Activated CD4-positive, alpha-beta T cell treated with anti-CD3 and anti-CD28 coated beads for 36 hours (primary cell): Measurements from ENCODE around the gene CXXC1. TPM values are rescaled to one million over a fixed set of nuclear protein-coding genes. Genes with fewer than 3 reads are reported as not detected.

Experiments used
- ATAC-seq: fragments of 200-7000 bp; cut with Tn5 transposase; one replicate; pipeline ENCODE4 v1.10.0; 2021; ENCODE audit warnings: mild to moderate bottlenecking, moderate library complexity
- CTCF ChIA-PET: fragments of 350-600 bp; sonication (Branson Sonifier 250); formaldehyde crosslinking; loops from one replicate; lab custom pipeline; 2021; ENCODE audit warnings: antibody characterized with exemption; lab: Charles Lee
- POLR2A ChIA-PET: fragments of 350-600 bp; sonication (Branson Sonifier 250); formaldehyde crosslinking; loops from one replicate; lab custom pipeline; 2021; ENCODE audit warnings: antibody characterized with exemption, inconsistent platforms; lab: Charles Lee
- DNase-seq: peaks from one replicate; pipeline ENCODE4 v3.0.0-alpha.2; 2020
- H3K27ac Mint-ChIP-seq: one replicate; pipeline ENCODE4 v1.8.0; 2021; ENCODE audit warnings: mixed read lengths
- H3K27me3 Mint-ChIP-seq: one replicate; pipeline ENCODE4 v1.8.0; 2021; ENCODE audit warnings: mixed read lengths
- H3K36me3 Mint-ChIP-seq: one replicate; pipeline ENCODE4 v1.8.0; 2021; ENCODE audit warnings: low read depth, mixed read lengths
- H3K4me1 Mint-ChIP-seq: one replicate; pipeline ENCODE4 v1.8.0; 2021; ENCODE audit warnings: mixed read lengths
- H3K4me3 Mint-ChIP-seq: one replicate; pipeline ENCODE4 v1.8.0; 2021; ENCODE audit warnings: mild to moderate bottlenecking, moderate library complexity, mixed read lengths
- H3K9me3 Mint-ChIP-seq: one replicate; pipeline ENCODE4 v1.8.0; 2021; ENCODE audit warnings: low read depth, mixed read lengths
- intact Hi-C, 2 experiments: fragments of 100-400 bp; cut with DNase I in 1 of 2; cut with micrococcal nuclease in 1 of 2; formaldehyde crosslinking; loops; one replicate each; pipeline versions ENCODE4 v1.14.2 to v1.15.1; 2022 to 2024; cut with DNase I, micrococcal nuclease
- total RNA-seq, 2 experiments: library from RNA; stranded (reverse); gene quantifications; one replicate each; pipeline ENCODE4 v1.2.3, GENCODE V29; 2021

CXXC1 gene
- total RNA-seq: 10 to 100 TPM; 68.6 to 80.0 TPM

- peaks cover 41% of the 10 kb centered on the region for H3K36me3 Mint-ChIP-seq
- intact Hi-C loops: loop anchor here (1.0 to 10.0 kb wide), 13 partner anchors 11 to 1333 kb away; partner anchors contain the start of genes ACAA2 (in 2 of the 2), CFAP53 (in 2 of the 2), RPL17 (in 2 of the 2) and DYM (in 1 of the 2)
- no peaks in the 10 kb centered on the region for H3K27me3 Mint-ChIP-seq
- peak within 1 kb of the TSS; percentile 92 for H3K4me3 Mint-ChIP-seq
- ATAC-seq: peak; percentile 92
- peaks cover 26% of the 10 kb centered on the region for H3K4me1 Mint-ChIP-seq
- ChIA-PET CTCF (interaction anchor here (1.3 kb wide), 1 partner anchor 13 kb away, joined by 3 read pairs; no protein-coding TSS in a partner anchor), POLR2A (no interaction called here)
- peak within 1 kb of the TSS; percentile 97 for H3K27ac Mint-ChIP-seq
- peak; percentile 98 for DNase-seq
- H3K9me3 Mint-ChIP-seq: no peaks in the 10 kb centered on the region
Observed at GRCh38 chr18:50287441-50288347, at the start of gene CXXC1. Gene CXXC1, minus strand, starts transcription at chr18:50287692. Its CDS starts 103 bp downstream, at chr18:50287589.

GRCh38 chr18:50334546-50335152, 47.2 kb upstream of the CXXC1 start:
- H3K4me1 Mint-ChIP-seq: no peaks in the 10 kb centered on the region
- ChIA-PET CTCF (no interaction called here), POLR2A (no interaction called here)
- peaks cover 4% of the 10 kb centered on the region for H3K27me3 Mint-ChIP-seq
- no peak overlapping the region for H3K4me3 Mint-ChIP-seq
- H3K36me3 Mint-ChIP-seq: no peaks in the 10 kb centered on the region
- ATAC-seq: no peak
- no peak for DNase-seq
- intact Hi-C loops: loop anchor here in 1 of 2 experiments (5.0 kb wide), 1 partner anchor 447 kb away; no protein-coding TSS in a partner anchor
- H3K9me3 Mint-ChIP-seq: no peaks in the 10 kb centered on the region
- no peak overlapping the region for H3K27ac Mint-ChIP-seq

- no peak overlapping the region for H3K27ac Mint-ChIP-seq
- ChIA-PET POLR2A (interaction anchor here (0.7 kb wide), 1 partner anchor 817 kb away, joined by 3 read pairs; no protein-coding TSS in a partner anchor), CTCF (interaction anchor here (0.6 kb wide), 2 partner anchors 25 to 1567 kb away, joined by 3 read pairs; no protein-coding TSS in a partner anchor)
- H3K36me3 Mint-ChIP-seq: no peaks in the 10 kb centered on the region
- H3K9me3 Mint-ChIP-seq: no peaks in the 10 kb centered on the region
- H3K4me3 Mint-ChIP-seq: no peak overlapping the region
- ATAC-seq: no peak
- peaks cover 8% of the 10 kb centered on the region for H3K27me3 Mint-ChIP-seq
- no peak for DNase-seq
- H3K4me1 Mint-ChIP-seq: no peaks in the 10 kb centered on the region
- intact Hi-C loops: no loop called here
Observed at GRCh38 chr18:50331691-50332090, 44.2 kb upstream of the CXXC1 start.

DNA sequence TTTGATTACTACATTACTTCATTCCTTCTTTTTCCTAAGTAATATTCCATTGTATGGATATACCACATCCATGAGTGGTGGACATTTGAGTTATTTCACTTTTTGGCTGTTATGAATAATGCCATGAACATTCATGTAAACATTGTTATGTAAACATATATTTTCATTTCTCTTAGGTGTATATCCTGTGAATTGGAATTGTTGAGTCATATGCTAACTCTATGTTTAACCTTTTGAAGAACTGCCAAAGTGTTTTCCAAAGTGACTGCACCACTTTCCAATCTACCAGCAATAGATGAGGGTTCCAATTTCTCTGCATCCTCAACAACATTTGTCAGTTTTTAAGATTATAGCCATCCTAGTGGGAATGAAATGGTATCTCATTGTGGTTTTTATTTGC, 42.7 kb upstream of the CXXC1 start:
- ChIA-PET POLR2A (no interaction called here), CTCF (no interaction called here)
- no peaks in the 10 kb centered on the region for H3K9me3 Mint-ChIP-seq
- peaks cover 10% of the 10 kb centered on the region for H3K27me3 Mint-ChIP-seq
- H3K36me3 Mint-ChIP-seq: no peaks in the 10 kb centered on the region
- no peak for DNase-seq
- no peak overlapping the region for H3K27ac Mint-ChIP-seq
- H3K4me3 Mint-ChIP-seq: no peak overlapping the region
- ATAC-seq: no peak
- intact Hi-C loops: no loop called here
- no peaks in the 10 kb centered on the region for H3K4me1 Mint-ChIP-seq

DNA sequence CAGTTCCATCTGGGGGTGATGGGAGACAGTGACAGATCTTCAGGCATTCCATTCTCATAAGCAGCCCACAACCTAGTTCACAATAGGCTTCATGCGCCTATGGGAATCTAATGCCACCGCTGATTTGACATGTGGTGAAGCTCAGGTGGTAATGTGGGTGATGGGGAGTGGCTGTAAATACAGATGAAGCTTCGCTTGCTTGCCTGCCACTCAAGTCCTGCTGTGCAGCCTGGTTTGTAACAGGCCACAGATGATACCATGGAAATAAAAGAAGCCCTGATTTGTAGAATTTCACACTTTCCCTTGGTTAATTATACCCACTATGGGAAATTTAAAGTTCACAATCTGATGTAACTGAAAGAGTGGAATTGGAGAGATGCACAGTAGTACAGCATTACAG, 40.5 kb upstream of the CXXC1 start:
- no peak for ATAC-seq
- peaks cover 10% of the 10 kb centered on the region for H3K27me3 Mint-ChIP-seq
- H3K9me3 Mint-ChIP-seq: no peaks in the 10 kb centered on the region
- no peaks in the 10 kb centered on the region for H3K36me3 Mint-ChIP-seq
- DNase-seq: no peak
- ChIA-PET POLR2A (no interaction called here), CTCF (no interaction called here)
- H3K4me1 Mint-ChIP-seq: no peaks in the 10 kb centered on the region
- intact Hi-C loops: no loop called here
- no peak overlapping the region for H3K27ac Mint-ChIP-seq
- no peak overlapping the region for H3K4me3 Mint-ChIP-seq

GRCh38 chr18:50320719-50321118, 33.2 kb upstream of the CXXC1 start:
- DNase-seq (no peak), ATAC-seq (peak; percentile 42)
- no peaks in the 10 kb centered on the region for H3K36me3 Mint-ChIP-seq
- H3K27ac Mint-ChIP-seq: no peak overlapping the region
- peaks cover 2% of the 10 kb centered on the region for H3K4me1 Mint-ChIP-seq
- peaks cover 3% of the 10 kb centered on the region for H3K27me3 Mint-ChIP-seq
- intact Hi-C loops: no loop called here
- no peak overlapping the region for H3K4me3 Mint-ChIP-seq
- POLR2A ChIA-PET: no interaction called here
- no peaks in the 10 kb centered on the region for H3K9me3 Mint-ChIP-seq
- CTCF ChIA-PET: interaction anchor here (0.6 kb wide), 2 partner anchors 214 to 346 kb away, joined by 3 to 4 read pairs; no protein-coding TSS in a partner anchor

DNA sequence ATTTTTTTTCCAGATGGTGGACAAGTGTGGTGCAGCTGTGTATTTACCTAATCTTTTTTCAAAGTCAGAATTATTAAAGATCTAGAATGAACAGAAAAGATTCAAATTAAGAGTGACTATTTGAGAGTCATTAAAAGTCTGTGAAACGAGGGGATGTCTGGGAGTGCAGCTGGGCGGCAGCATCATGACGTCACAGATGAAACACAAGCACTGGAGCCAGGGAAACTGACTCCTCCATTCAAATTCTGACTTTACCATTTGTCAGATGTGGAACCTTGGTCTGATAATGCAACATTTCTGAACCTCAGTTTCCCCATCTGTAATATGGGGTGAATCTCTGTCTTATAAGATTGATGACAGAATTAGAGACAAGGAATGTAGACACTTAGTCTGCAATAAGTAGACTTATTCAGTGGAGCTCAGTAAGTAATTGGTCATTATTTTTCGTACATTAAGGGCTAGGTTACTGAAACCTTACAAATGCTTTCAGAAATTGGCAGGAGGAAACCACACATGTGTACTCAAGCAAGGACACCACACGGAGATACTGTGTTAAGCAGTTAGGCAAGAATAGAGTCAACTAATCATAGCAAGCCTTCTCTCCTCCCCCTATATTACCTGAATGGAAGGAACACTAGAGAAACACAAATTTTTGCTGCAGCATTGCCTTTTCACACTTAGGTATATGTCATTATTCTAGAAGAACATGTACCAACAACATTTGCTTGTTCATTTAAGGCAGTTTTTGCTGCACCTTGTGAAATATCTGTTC, 27.8 kb upstream of the CXXC1 start:
- Mint-ChIP-seq H3K4me3 (no peak overlapping the region), H3K36me3 (no peaks in the 10 kb centered on the region), H3K27ac (no peak overlapping the region), H3K9me3 (no peaks in the 10 kb centered on the region), H3K4me1 (no peaks in the 10 kb centered on the region), H3K27me3 (peaks cover 5% of the 10 kb centered on the region)
- ATAC-seq: no peak
- no peak for DNase-seq
- intact Hi-C loops: no loop called here
- ChIA-PET CTCF (interaction anchor here (0.5 to 1.5 kb wide), 3 partner anchors 22 to 64 kb away, joined by 3 to 4 read pairs (median 3); no protein-coding TSS in a partner anchor), POLR2A (no interaction called here)

DNA sequence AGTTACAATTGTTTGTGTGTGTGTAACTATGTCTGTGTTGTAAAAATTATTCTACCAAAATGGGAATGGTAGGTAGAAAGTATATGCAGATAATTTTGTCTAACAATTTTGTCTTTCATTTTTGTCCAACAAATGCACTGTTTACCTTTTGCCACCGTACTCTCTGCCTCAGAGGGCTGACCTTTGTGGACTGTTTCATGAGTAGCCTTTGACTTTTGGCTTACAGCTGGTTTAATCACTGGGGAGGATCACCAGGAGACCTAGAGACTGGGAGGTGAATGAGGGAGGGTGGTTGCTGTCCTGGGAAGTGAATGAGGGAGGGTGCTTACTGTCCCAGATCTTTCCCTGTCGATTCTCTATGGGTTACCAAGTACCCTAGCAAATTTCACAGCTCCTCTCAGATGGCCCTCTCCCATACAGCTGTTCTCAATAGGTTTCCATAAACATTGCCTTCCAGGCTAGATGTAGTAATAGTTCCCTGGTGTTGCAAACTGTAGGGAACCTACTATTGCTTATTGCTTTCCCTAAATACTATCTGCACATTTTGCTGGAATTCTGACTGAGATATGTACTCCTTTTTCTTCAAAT, 26.5 kb upstream of the CXXC1 start:
- Mint-ChIP-seq H3K9me3 (no peaks in the 10 kb centered on the region), H3K36me3 (no peaks in the 10 kb centered on the region), H3K27me3 (peaks cover 5% of the 10 kb centered on the region), H3K4me3 (no peak overlapping the region), H3K4me1 (no peaks in the 10 kb centered on the region), H3K27ac (no peak overlapping the region)
- DNase-seq: no peak
- no peak for ATAC-seq
- intact Hi-C loops: no loop called here
- CTCF ChIA-PET: interaction anchor here (1.5 kb wide), 1 partner anchor 44 kb away, joined by 4 read pairs; no protein-coding TSS in a partner anchor
- POLR2A ChIA-PET: no interaction called here

DNA sequence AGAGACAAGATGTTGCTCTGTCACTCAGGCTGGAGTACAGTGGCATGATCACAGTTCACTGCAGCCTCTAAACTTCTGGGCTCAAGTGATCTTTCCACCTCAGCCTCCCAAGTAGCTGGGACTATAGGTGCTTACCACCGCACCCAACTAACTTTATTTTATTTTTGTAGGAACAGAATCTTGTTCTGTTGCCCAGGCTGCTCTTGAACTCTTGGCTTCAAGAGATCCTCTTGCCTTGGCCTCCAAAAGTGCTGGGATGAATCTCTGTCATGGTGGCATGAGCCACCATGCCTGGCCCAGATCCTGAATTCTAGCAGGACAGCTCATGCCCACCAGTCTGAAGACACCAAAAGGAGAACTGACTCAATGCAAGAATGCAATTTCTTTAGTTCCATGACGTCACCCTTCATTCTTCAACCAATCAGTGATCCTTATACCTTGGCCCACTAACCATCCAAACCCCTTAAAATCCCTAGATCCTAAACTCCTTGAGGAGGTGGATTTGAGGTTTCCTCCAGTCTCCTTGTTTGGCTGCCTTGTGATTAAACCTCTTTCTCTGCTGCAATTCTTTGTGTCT, 25.6 kb upstream of the CXXC1 start:
- no peak overlapping the region for H3K4me3 Mint-ChIP-seq
- H3K36me3 Mint-ChIP-seq: no peaks in the 10 kb centered on the region
- H3K27me3 Mint-ChIP-seq: peaks cover 5% of the 10 kb centered on the region
- H3K4me1 Mint-ChIP-seq: peaks cover 5% of the 10 kb centered on the region
- no peak overlapping the region for H3K27ac Mint-ChIP-seq
- intact Hi-C loops: no loop called here
- H3K9me3 Mint-ChIP-seq: no peaks in the 10 kb centered on the region
- no peak for DNase-seq
- ChIA-PET CTCF (no interaction called here), POLR2A (no interaction called here)
- no peak for ATAC-seq

GRCh38 chr18:50312296-50313030, 25.0 kb upstream of the CXXC1 start:
- no peaks in the 10 kb centered on the region for H3K9me3 Mint-ChIP-seq
- CTCF ChIA-PET: no interaction called here
- intact Hi-C loops: no loop called here
- H3K4me1 Mint-ChIP-seq: peaks cover 9% of the 10 kb centered on the region
- no peaks in the 10 kb centered on the region for H3K36me3 Mint-ChIP-seq
- H3K4me3 Mint-ChIP-seq: no peak overlapping the region
- H3K27ac Mint-ChIP-seq: no peak overlapping the region
- POLR2A ChIA-PET: no interaction called here
- DNase-seq: no peak
- no peak for ATAC-seq
- peaks cover 5% of the 10 kb centered on the region for H3K27me3 Mint-ChIP-seq
